K562 (cell line): ENCODE measurements around the gene NIN. TPM values are rescaled to one million over a fixed set of nuclear protein-coding genes. Genes with fewer than 3 reads are reported as not detected.

Source experiments
- ATAC-seq: fragments of 200-7000 bp; cut with Tn5 transposase; 3 replicates; pipeline ENCODE4 v1.9.1; 2020; ENCODE audit warnings: moderate library complexity
- BruUV-seq: library from RNA; stranded (reverse); fragments of 400-500 nt; replicated peaks from 2 replicates; lab custom pipeline; 2021; lab: Mats Ljungman, UMichigan
- CTCF ChIA-PET: fragments of 300-600 bp; formaldehyde crosslinking; extraction: SDS; loops from one replicate; lab custom pipeline; 2021; ENCODE audit warnings: low intra/inter-chr PET ratio; lab: Yijun Ruan, JAX
- POLR2A ChIA-PET: fragments of 300-600, 350-650 bp; sonication (Branson Sonifier 250); formaldehyde crosslinking; extraction: SDS; loops from one replicate; lab custom pipeline; 2021; ENCODE audit warnings: antibody characterized with exemption, inconsistent platforms; lab: Yijun Ruan, JAX
- DNase-seq, 4 experiments: peaks; one replicate each; pipeline versions ENCODE4 v3.0.0 to v3.0.0-alpha.2; 2011 to 2018; ENCODE audit warnings: low spot score in 3 of 4, mixed read lengths in 3 of 4; ENCODE audit errors: extremely low read depth in 1 of 4
- FAIRE-seq: peaks from 2 replicates; lab custom pipeline; 2011; peaks lifted over from hg19 to GRCh38; lab: Jason Lieb, UNC
- H2AFZ ChIP-seq: 2 replicates; pipeline ENCODE4 v1.6.0; 2011; ENCODE audit warnings: low read depth, low read length, control low read depth, inconsistent platforms
- H3K27ac ChIP-seq: fragments of 200-600 bp; 3 replicates; pipeline ENCODE4 v1.8.0; 2011; ENCODE audit warnings: low read depth, mild to moderate bottlenecking, control low read depth, inconsistent platforms, low read length, moderate library complexity, mixed read lengths; ENCODE audit errors: extremely low read depth
- H3K27me3 ChIP-seq, 2 experiments: fragments of 300-600 bp in 1 of 2; 2 replicates in 1 of 2; 3 replicates in 1 of 2; pipeline versions ENCODE4 v1.6.0 to v1.8.0; 2011; ENCODE audit warnings: inconsistent platforms in 2 of 2, low read length in 2 of 2, mild to moderate bottlenecking in 1 of 2, mixed read lengths in 1 of 2, moderate library complexity in 1 of 2; ENCODE audit not compliant: control insufficient read depth in 2 of 2, insufficient read depth in 2 of 2
- H3K36me3 ChIP-seq: fragments of 300-600 bp; 3 replicates; pipeline ENCODE4 v1.8.0; 2011; ENCODE audit warnings: mild to moderate bottlenecking, low read length, inconsistent platforms; ENCODE audit not compliant: control insufficient read depth, insufficient read depth
- H3K4me1 ChIP-seq, 2 experiments: fragments of 200-600 bp in 1 of 2; replicated peaks in 1 of 2; 2 replicates in 1 of 2; 3 replicates in 1 of 2; pipeline versions ENCODE4 v1.5.1 to v1.8.0; 2011; ENCODE audit warnings: inconsistent platforms in 2 of 2, low read length in 2 of 2, mild to moderate bottlenecking in 1 of 2, mixed read lengths in 1 of 2, moderate library complexity in 1 of 2; ENCODE audit not compliant: control insufficient read depth in 2 of 2, insufficient read depth in 2 of 2
- H3K4me2 ChIP-seq: 2 replicates; pipeline ENCODE4 v1.6.1; 2011; ENCODE audit warnings: low read length, control low read depth, inconsistent platforms, mixed read lengths; ENCODE audit not compliant: insufficient read depth
- H3K4me3 ChIP-seq: fragments of 200-600 bp; sonication (generic), shearing (Covaris generic); 2 replicates; pipeline ENCODE4 v1.5.1; 2016; ENCODE audit warnings: control low read depth, inconsistent platforms
- H3K79me2 ChIP-seq: fragments of 200-600 bp; 3 replicates; pipeline ENCODE4 v1.8.0; 2011; ENCODE audit warnings: low read length, inconsistent platforms; ENCODE audit not compliant: control insufficient read depth, insufficient read depth
- H3K9ac ChIP-seq, 2 experiments: 2 replicates each; pipeline versions ENCODE4 v1.6.0 to v1.6.1; 2011; ENCODE audit warnings: low read depth in 2 of 2, low read length in 2 of 2, control low read depth in 1 of 2, inconsistent platforms in 1 of 2, mild to moderate bottlenecking in 1 of 2, mixed read lengths in 1 of 2; ENCODE audit not compliant: insufficient read depth in 1 of 2
- H3K9me1 ChIP-seq: one replicate; pipeline ENCODE4 v1.6.0; 2011; ENCODE audit warnings: inconsistent platforms, mild to moderate bottlenecking, low read length, moderate library complexity; ENCODE audit not compliant: control insufficient read depth, insufficient read depth
- H3K9me3 ChIP-seq: replicated peaks from 2 replicates; pipeline ENCODE4 v1.5.1; 2011; ENCODE audit warnings: low read depth, low read length, inconsistent platforms; ENCODE audit not compliant: control insufficient read depth, insufficient read depth
- H4K20me1 ChIP-seq: replicated peaks from 2 replicates; pipeline ENCODE4 v1.6.1; 2011; ENCODE audit warnings: low read length, inconsistent platforms, mixed read lengths; ENCODE audit not compliant: control insufficient read depth, insufficient read depth
- CREB1 ChIP-seq, 2 experiments: sonication (generic) in 1 of 2; formaldehyde crosslinking in 1 of 2; IDR thresholded peaks; 2 replicates each; pipeline versions ENCODE4 v1.6.1 to v1.8.0; 2012 to 2022; ENCODE audit warnings: inconsistent platforms in 1 of 2, mild to moderate bottlenecking in 1 of 2, missing genetic modification reagents in 1 of 2, moderate library complexity in 1 of 2
- MXD1 ChIP-seq: fragments of 250-450 bp; sonication (Bioruptor Pico); IDR thresholded peaks from 2 replicates; pipeline ENCODE4 v1.8.0; 2021; ENCODE audit warnings: borderline replicate concordance, mild to moderate bottlenecking, moderate library complexity; ENCODE audit not compliant: poor library complexity, severe bottlenecking
- TSHZ1 ChIP-seq: fragments of 250-450 bp; sonication (Bioruptor Pico); IDR thresholded peaks from 2 replicates; pipeline ENCODE4 v1.4.0; 2020; ENCODE audit warnings: mild to moderate bottlenecking, moderate library complexity
- ZNF175 ChIP-seq: fragments of 200-800 bp; sonication (Bioruptor generic); IDR thresholded peaks from 2 replicates; pipeline ENCODE4 v1.6.1; 2016; ENCODE audit warnings: low read depth, mild to moderate bottlenecking, missing genetic modification characterization, missing compliant biosample characterization
- ZNF79 ChIP-seq: fragments of 250-450 bp; sonication (Bioruptor Pico); IDR thresholded peaks from 2 replicates; pipeline ENCODE4 v1.4.0; 2020; ENCODE audit warnings: low read depth, mild to moderate bottlenecking, moderate library complexity
- in situ Hi-C: fragments of 300-500 bp; cut with MboI; formaldehyde crosslinking; loops from 4 replicates; pipeline ENCODE4 v1.15.0; 2018; ENCODE audit warnings: inconsistent platforms, mixed read lengths
- intact Hi-C: fragments of 100-400 bp; cut with micrococcal nuclease; formaldehyde crosslinking; loops from 2 replicates; pipeline ENCODE4 v1.14.2; 2022
- polyA plus RNA-seq, 8 experiments: library from polyadenylated mRNA; depleted of rRNA in 4 of 8; stranded (reverse) in 5 of 8; unstranded in 3 of 8; fragments of >200 nt; fragmentation: Nextera tagmentation in 2 of 8; fragmentation: Illumina TruSeq in 1 of 8; extraction: Ambion mirVana in 2 of 8; extraction: Trizol in 1 of 8; gene quantifications; 2 replicates each; pipeline versions ENCODE4 v1.2.1 to v1.2.3, GENCODE V29; 2011 to 2014; ENCODE audit warnings: inconsistent platforms in 1 of 8, missing spikeins in 1 of 8
- total RNA-seq, 7 experiments: library from RNA; depleted of rRNA in 6 of 7; stranded (reverse); fragments of >200 nt in 6 of 7; fragmentation: Illumina TruSeq in 2 of 7; extraction: Trizol in 2 of 7; gene quantifications; 2 replicates each; pipeline versions ENCODE4 v1.2.1 to v1.2.3, GENCODE V29; 2011 to 2021; ENCODE audit warnings: low replicate concordance in 1 of 7
- TF ChIP-seq, protein P1 (sequence below): IDR thresholded peaks from 2 replicates; pipeline ENCODE4 v1.6.1; 2011; ENCODE audit warnings: borderline replicate concordance, low read depth, mild to moderate bottlenecking, moderate library complexity, low read length; ENCODE audit not compliant: insufficient read depth, poor library complexity, severe bottlenecking
- TF ChIP-seq, protein P2 (sequence below): fragments of 450-650 bp; IDR thresholded peaks from 2 replicates; pipeline ENCODE4 v1.6.1; 2016; ENCODE audit warnings: mild to moderate bottlenecking

The NIN gene
- total and polyA plus RNA-seq, 9 of the 15 experiments (the other 6 are each of a cell fraction or from before 2014, with no cell fraction given) = 0.84 to 8.4 (median 5.0) TPM

- no peak for TF ChIP-seq TSHZ1
Observed at GRCh38 chr14:50864946-50865345, 34.0 kb upstream of the NIN start (continued).

GRCh38 chr14:50864237-50864636 lies 33.3 kb upstream of the NIN start:
- Histone ChIP-seq H3K9me1 (no peaks in the 10 kb centered on the region), H3K27me3 (peaks cover 3 to 10% of the 10 kb centered on the region in 2 experiments; a peak in 2 of 5 replicates), H3K79me2 (no peaks in the 10 kb centered on the region), H3K9ac (no peak overlapping the region), H3K9me3 (no peaks in the 10 kb centered on the region), H3K36me3 (no peaks in the 10 kb centered on the region), H3K4me1 (no peaks in the 10 kb centered on the region; a peak in 1 of 5 replicates), H4K20me1 (no peaks in the 10 kb centered on the region), H3K27ac (no peak overlapping the region), H2AFZ (no peak overlapping the region), H3K4me3 (no peak overlapping the region), H3K4me2 (no peak overlapping the region)
- ChIA-PET CTCF (no interaction called here), POLR2A (no interaction called here)
- no peak for DNase-seq
- in situ Hi-C loops (no loop called here), intact Hi-C loops (loop anchor here (5.0 to 10.0 kb wide), 2 partner anchors 87 to 259 kb away; no protein-coding TSS in a partner anchor)
- FAIRE-seq = no peak
- no TSS peak for BruUV-seq
- TF ChIP-seq CREB1 (IDR thresholded peaks at IDR 0.05) (no peak), CREB1 (CRISPR knock-in tag; IDR thresholded peaks at IDR 0.05) (no peak), ZNF175 (CRISPR knock-in tag) (no peak), ZNF79 (CRISPR knock-in tag) (no peak), MXD1 (CRISPR knock-in tag) (no peak)
- TF ChIP-seq, protein P1, sequence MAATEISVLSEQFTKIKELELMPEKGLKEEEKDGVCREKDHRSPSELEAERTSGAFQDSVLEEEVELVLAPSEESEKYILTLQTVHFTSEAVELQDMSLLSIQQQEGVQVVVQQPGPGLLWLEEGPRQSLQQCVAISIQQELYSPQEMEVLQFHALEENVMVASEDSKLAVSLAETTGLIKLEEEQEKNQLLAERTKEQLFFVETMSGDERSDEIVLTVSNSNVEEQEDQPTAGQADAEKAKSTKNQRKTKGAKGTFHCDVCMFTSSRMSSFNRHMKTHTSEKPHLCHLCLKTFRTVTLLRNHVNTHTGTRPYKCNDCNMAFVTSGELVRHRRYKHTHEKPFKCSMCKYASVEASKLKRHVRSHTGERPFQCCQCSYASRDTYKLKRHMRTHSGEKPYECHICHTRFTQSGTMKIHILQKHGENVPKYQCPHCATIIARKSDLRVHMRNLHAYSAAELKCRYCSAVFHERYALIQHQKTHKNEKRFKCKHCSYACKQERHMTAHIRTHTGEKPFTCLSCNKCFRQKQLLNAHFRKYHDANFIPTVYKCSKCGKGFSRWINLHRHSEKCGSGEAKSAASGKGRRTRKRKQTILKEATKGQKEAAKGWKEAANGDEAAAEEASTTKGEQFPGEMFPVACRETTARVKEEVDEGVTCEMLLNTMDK = no peak
- TF ChIP-seq, protein P2, sequence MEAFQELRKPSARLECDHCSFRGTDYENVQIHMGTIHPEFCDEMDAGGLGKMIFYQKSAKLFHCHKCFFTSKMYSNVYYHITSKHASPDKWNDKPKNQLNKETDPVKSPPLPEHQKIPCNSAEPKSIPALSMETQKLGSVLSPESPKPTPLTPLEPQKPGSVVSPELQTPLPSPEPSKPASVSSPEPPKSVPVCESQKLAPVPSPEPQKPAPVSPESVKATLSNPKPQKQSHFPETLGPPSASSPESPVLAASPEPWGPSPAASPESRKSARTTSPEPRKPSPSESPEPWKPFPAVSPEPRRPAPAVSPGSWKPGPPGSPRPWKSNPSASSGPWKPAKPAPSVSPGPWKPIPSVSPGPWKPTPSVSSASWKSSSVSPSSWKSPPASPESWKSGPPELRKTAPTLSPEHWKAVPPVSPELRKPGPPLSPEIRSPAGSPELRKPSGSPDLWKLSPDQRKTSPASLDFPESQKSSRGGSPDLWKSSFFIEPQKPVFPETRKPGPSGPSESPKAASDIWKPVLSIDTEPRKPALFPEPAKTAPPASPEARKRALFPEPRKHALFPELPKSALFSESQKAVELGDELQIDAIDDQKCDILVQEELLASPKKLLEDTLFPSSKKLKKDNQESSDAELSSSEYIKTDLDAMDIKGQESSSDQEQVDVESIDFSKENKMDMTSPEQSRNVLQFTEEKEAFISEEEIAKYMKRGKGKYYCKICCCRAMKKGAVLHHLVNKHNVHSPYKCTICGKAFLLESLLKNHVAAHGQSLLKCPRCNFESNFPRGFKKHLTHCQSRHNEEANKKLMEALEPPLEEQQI = no peak
- ATAC-seq = no peak
